TTC549 (cell line): ENCODE measurements around the gene RNF25.

Experiments
- FAIRE-seq: peaks from 2 replicates; lab custom pipeline; 2012; peaks lifted over from hg19 to GRCh38; lab: Jason Lieb, UNC

Gene RNF25

DNA sequence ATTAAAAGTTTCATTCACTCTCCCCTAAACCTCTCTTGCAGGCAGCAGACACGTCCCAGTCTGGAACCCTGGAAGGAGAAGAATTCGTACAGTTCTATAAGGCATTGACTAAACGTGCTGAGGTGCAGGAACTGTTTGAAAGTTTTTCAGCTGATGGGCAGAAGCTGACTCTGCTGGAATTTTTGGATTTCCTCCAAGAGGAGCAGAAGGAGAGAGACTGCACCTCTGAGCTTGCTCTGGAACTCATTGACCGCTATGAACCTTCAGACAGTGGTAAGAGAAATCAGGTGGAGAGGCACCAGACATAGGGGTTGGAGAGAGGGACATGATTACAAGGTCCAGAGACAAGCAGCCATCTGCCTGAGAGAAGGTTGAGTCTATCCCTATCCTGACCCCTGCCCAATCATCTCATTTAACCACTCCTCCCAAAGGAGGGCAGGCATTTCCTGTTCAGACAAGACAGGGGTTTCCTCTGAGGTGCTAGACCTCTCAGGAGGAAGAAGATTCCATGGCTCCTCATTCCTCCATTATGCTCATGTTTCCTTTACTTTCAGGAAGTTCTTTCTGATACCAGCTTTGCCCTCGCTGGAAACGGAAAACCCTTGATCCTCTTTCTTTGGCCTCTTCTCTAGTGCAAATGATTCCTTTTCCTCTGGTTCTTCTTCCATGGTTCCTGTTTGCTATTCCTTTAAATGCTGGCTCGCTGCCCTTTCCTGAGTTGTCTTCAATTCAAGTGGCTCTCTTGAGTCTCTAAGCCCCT is 49.0 kb downstream of the RNF25 start:
- FAIRE-seq: no peak

DNA sequence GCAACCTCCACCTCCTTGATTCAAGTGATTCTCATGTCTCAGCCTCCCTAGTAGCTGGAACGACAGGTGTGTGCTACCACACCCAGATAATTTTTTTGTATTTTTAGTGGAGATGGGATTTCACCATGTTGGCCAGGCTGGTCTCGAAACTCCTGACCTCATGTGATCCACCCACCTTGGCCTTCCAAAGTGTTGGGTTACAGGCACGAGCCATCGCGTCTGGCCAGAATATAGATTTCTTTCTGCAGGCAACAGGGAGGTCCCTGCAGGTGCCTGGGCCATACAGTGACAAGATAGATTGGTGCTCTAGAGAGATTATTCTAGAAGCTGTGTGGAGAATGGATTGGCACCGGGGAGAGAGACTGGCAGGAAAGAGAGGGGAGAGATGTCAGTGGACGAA is 50.8 kb downstream of the RNF25 start:
- FAIRE-seq: no peak

DNA sequence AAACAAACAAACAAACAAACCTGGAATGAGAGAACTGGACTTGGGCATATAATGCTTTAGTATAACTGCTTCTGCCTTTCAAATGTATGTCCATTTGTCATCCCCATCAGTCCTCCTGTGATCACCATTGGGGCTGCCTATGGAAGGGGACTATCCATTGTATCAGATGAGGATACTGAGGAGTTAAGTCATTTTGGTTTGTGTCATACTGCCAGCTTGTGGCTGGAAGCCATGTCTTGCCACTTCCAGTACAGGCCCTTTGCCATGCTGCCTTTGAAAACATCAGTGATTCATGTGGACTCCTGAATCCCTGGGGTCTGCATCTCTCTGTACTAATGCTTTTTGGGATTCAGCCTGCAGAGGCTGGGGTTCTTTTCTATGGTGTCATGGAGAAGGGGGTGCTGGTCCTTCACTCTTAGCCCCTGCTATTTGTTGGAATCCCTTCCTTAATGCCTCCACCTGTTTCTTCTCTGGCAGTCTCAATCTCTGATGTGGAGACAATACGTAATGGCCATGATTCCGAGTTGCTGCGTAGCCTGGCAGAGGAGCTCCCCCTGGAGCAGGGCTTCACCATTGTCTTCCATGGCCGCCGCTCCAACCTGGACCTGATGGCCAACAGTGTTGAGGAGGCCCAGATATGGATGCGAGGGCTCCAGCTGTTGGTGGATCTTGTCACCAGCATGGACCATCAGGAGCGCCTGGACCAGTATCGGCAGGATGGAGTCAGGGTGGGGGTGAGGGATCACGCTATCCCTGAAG is 53.5 kb downstream of the RNF25 start:
- FAIRE-seq: no peak

DNA sequence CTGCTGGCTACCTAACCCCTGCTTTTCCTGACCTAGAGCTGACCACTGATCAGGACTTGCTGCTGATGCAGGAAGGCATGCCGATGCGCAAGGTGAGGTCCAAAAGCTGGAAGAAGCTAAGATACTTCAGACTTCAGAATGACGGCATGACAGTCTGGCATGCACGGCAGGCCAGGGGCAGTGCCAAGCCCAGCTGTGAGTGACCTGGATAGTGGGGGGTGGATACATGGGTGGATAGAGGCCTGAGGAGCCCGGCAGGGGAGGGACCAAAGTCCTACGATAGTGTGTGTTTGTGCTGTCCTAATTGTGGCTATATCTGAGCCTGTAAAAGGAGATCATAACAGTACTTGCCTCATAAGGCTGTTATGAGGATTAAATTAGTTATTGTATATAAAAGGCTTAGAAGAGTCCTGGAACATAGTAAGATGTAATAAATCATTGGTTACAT is 55.9 kb downstream of the RNF25 start:
- no peak for FAIRE-seq
